GM18870 (cell line): ENCODE results near the gene TGFBR2.

Experiments
- ATAC-seq: cut with Tn5 transposase; IDR thresholded peaks from one replicate; pipeline ENCODE4 v1.9.1; 2021; ENCODE audit warnings: moderate library complexity; ENCODE audit not compliant: unreplicated experiment

TGFBR2 gene

GRCh38 chr3:30606301-30607031 lies at the start of gene TGFBR2:
Gene TGFBR2, plus strand, starts transcription at chr3:30606601. Its CDS starts 283 bp downstream, at chr3:30606884.
- peak; percentile 68 for ATAC-seq

- no peak for ATAC-seq
These were observed 48.6 kb upstream of the TGFBR2 start for GRCh38 chr3:30557746-30558303.

GRCh38 chr3:30563956-30564355 lies 42.4 kb upstream of the TGFBR2 start:
- ATAC-seq, result no peak

GRCh38 chr3:30567139-30567753 lies 39.2 kb upstream of the TGFBR2 start:
- ATAC-seq, result no peak

- ATAC-seq, result no peak
These were observed 29.5 kb upstream of the TGFBR2 start for GRCh38 chr3:30576946-30577345.

- peak; percentile 79 for ATAC-seq
These were observed 28.6 kb upstream of the TGFBR2 start for GRCh38 chr3:30577788-30578187.

GRCh38 chr3:30578479-30578878 lies 27.9 kb upstream of the TGFBR2 start:
- no peak for ATAC-seq

GRCh38 chr3:30578986-30579579 lies 27.3 kb upstream of the TGFBR2 start:
- no peak for ATAC-seq

- no peak for ATAC-seq
These were observed 25.3 kb upstream of the TGFBR2 start for GRCh38 chr3:30581067-30581585.

GRCh38 chr3:30581982-30582381 lies 24.4 kb upstream of the TGFBR2 start:
- ATAC-seq, result no peak

GRCh38 chr3:30583973-30584372 lies 22.4 kb upstream of the TGFBR2 start:
- ATAC-seq, result no peak

GRCh38 chr3:30585654-30586053 lies 20.7 kb upstream of the TGFBR2 start:
- ATAC-seq, result no peak

GRCh38 chr3:30586096-30586805 lies 20.1 kb upstream of the TGFBR2 start:
- ATAC-seq, result no peak

- no peak for ATAC-seq
These were observed 19.5 kb upstream of the TGFBR2 start for GRCh38 chr3:30586806-30587486.

- ATAC-seq, result no peak
These were observed 18.5 kb upstream of the TGFBR2 start for GRCh38 chr3:30587904-30588303.

- ATAC-seq, result no peak
These were observed 10.2 kb upstream of the TGFBR2 start for GRCh38 chr3:30596152-30596551.

- ATAC-seq, result no peak
These were observed 9.2 kb upstream of the TGFBR2 start for GRCh38 chr3:30597131-30597768.

GRCh38 chr3:30597769-30598134 lies 8.6 kb upstream of the TGFBR2 start:
- no peak for ATAC-seq

- ATAC-seq, result no peak
These were observed 7.5 kb upstream of the TGFBR2 start for GRCh38 chr3:30598668-30599545.
